ENCODE data around the gene METTL17.

DNA sequence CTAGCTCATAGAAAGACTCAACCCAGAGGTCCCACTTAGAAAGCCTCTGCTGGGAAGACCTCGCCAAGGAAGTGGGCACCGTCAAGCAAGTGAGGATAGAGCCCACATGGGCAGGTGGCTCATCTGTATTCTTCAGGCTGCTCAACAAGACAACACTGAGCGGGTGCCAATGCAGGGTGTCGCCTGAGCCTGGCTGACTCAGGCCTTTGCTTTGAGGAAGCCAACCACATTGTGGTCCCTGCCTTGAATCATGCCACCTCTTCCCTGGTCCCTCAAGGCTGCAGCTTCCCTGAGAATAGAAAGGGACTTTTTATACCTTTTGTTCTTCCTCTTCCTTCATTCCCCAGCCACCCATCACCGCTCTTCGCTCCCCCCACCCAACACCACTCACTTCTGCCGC lies 47.0 kb downstream of the METTL17 start:
- TF ChIP-seq, protein P1, sequence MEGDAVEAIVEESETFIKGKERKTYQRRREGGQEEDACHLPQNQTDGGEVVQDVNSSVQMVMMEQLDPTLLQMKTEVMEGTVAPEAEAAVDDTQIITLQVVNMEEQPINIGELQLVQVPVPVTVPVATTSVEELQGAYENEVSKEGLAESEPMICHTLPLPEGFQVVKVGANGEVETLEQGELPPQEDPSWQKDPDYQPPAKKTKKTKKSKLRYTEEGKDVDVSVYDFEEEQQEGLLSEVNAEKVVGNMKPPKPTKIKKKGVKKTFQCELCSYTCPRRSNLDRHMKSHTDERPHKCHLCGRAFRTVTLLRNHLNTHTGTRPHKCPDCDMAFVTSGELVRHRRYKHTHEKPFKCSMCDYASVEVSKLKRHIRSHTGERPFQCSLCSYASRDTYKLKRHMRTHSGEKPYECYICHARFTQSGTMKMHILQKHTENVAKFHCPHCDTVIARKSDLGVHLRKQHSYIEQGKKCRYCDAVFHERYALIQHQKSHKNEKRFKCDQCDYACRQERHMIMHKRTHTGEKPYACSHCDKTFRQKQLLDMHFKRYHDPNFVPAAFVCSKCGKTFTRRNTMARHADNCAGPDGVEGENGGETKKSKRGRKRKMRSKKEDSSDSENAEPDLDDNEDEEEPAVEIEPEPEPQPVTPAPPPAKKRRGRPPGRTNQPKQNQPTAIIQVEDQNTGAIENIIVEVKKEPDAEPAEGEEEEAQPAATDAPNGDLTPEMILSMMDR (conservative IDR thresholded peaks at IDR 0.05; ENCODE audit: low read depth, low read length) = no peak
- no peak for TF ChIP-seq EZH2 (IDR thresholded peaks at IDR 0.05; ENCODE audit: borderline replicate concordance, low read depth, low read length, poor library complexity, severe bottlenecking)
